HepG2 (cell line): ENCODE measurements around the gene NXPE1.

Experiments used
- CTCF ChIP-seq: sonication (generic); formaldehyde crosslinking; IDR thresholded peaks from 2 replicates; pipeline ENCODE4 v1.5.0; 2020; ENCODE audit warnings: mild to moderate bottlenecking, missing genetic modification reagents, moderate library complexity
- E2F2 ChIP-seq: sonication (generic); formaldehyde crosslinking; IDR thresholded peaks from 2 replicates; pipeline ENCODE4 v1.4.0; 2020; ENCODE audit warnings: missing genetic modification reagents, borderline replicate concordance
- ELF4 ChIP-seq: sonication (generic); formaldehyde crosslinking; IDR thresholded peaks from 2 replicates; pipeline ENCODE4 v1.5.0; 2020; ENCODE audit warnings: missing genetic modification reagents, mild to moderate bottlenecking, moderate library complexity, borderline replicate concordance
- JUND ChIP-seq: sonication (generic); formaldehyde crosslinking; IDR thresholded peaks from 2 replicates; pipeline ENCODE4 v1.8.0; 2022; ENCODE audit warnings: mild to moderate bottlenecking, missing genetic modification reagents
- MZF1 ChIP-seq: sonication (generic); formaldehyde crosslinking; IDR thresholded peaks from 2 replicates; pipeline ENCODE4 v1.8.1; 2023; ENCODE audit warnings: mild to moderate bottlenecking, missing genetic modification reagents, borderline replicate concordance
- NFYB ChIP-seq: sonication (generic); formaldehyde crosslinking; IDR thresholded peaks from 2 replicates; pipeline ENCODE4 v1.4.0; 2020; ENCODE audit warnings: missing genetic modification reagents
- NPAS2 ChIP-seq: sonication (generic); formaldehyde crosslinking; IDR thresholded peaks from 2 replicates; pipeline ENCODE4 v1.8.0; 2022; ENCODE audit warnings: mild to moderate bottlenecking, missing genetic modification reagents, borderline replicate concordance
- SRSF4 ChIP-seq: fragments of 200-400 bp; formaldehyde crosslinking; IDR thresholded peaks from one replicate; pipeline ENCODE4 v1.6.1; 2018; ENCODE audit warnings: mild to moderate bottlenecking, low read depth, low read length, moderate library complexity; ENCODE audit not compliant: poor library complexity, severe bottlenecking
- TCF7L2 ChIP-seq: IDR thresholded peaks from 2 replicates; pipeline ENCODE4 v1.6.1; 2011; ENCODE audit warnings: mild to moderate bottlenecking, low read depth, low read length, moderate library complexity
- ZFX ChIP-seq: sonication (generic); formaldehyde crosslinking; IDR thresholded peaks from 2 replicates; pipeline ENCODE4 v1.4.0; 2020; ENCODE audit warnings: mild to moderate bottlenecking, low read depth, missing genetic modification reagents, moderate library complexity
- ZNF10 ChIP-seq: sonication (generic); formaldehyde crosslinking; IDR thresholded peaks from 2 replicates; pipeline ENCODE4 v1.4.0; 2020; ENCODE audit warnings: mild to moderate bottlenecking, low read depth, missing genetic modification reagents, borderline replicate concordance
- ZNF274 ChIP-seq: sonication (generic); formaldehyde crosslinking; IDR thresholded peaks from 2 replicates; pipeline ENCODE4 v1.5.1; 2020; ENCODE audit warnings: mild to moderate bottlenecking, missing genetic modification reagents
- ZNF646 ChIP-seq: sonication (generic); formaldehyde crosslinking; IDR thresholded peaks from 2 replicates; pipeline ENCODE4 v1.9.0; 2021; ENCODE audit warnings: mild to moderate bottlenecking, missing genetic modification reagents

- TF ChIP-seq MZF1 (CRISPR knock-in tag): no peak
- no peak for TF ChIP-seq NFYB
- no peak for TF ChIP-seq SRSF4
- no peak for TF ChIP-seq ZNF274 (CRISPR knock-in tag)
- TF ChIP-seq ZNF646 (CRISPR knock-in tag): no peak
- TF ChIP-seq ZFX (CRISPR knock-in tag): no peak
- no peak for TF ChIP-seq JUND (CRISPR knock-in tag)
- TF ChIP-seq ZNF10 (CRISPR knock-in tag): no peak
- no peak for TF ChIP-seq E2F2 (CRISPR knock-in tag)
- no peak for TF ChIP-seq NPAS2
- TF ChIP-seq CTCF (CRISPR knock-in tag): no peak
- TF ChIP-seq ELF4 (CRISPR knock-in tag): no peak
- no peak for TF ChIP-seq TCF7L2
Observed at GRCh38 chr11:114566276-114566675, 6.6 kb upstream of the NXPE1 start.
